SK-N-SH treated with all-trans-retinoic acid at 6 μM for 48 hours (cell line): ENCODE results near the gene IVNS1ABP.

Experiments used
- ATAC-seq: fragments of 200-7000 bp; cut with Tn5 transposase; 3 replicates; pipeline ENCODE4 v1.9.1; 2020; ENCODE audit warnings: mild to moderate bottlenecking, moderate library complexity
- BACH2 ChIP-seq: fragments of 250-450 bp; sonication (Bioruptor Pico); IDR thresholded peaks from 2 replicates; pipeline ENCODE4 v1.9.0; 2021; ENCODE audit warnings: mild to moderate bottlenecking, borderline replicate concordance
- CREB5 ChIP-seq: fragments of 250-450 bp; sonication (Bioruptor Pico); IDR thresholded peaks from 2 replicates; pipeline ENCODE4 v1.5.1; 2020; ENCODE audit warnings: low read depth, mild to moderate bottlenecking, moderate library complexity
- CSRNP3 ChIP-seq: fragments of 250-450 bp; sonication (Bioruptor Pico); IDR thresholded peaks from 2 replicates; pipeline ENCODE4 v1.5.1; 2021; ENCODE audit warnings: mild to moderate bottlenecking, moderate library complexity
- ESRRG ChIP-seq: fragments of 250-450 bp; sonication (Bioruptor Pico); IDR thresholded peaks from 2 replicates; pipeline ENCODE4 v1.6.1; 2021; ENCODE audit warnings: mild to moderate bottlenecking
- GLIS3 ChIP-seq: fragments of 250-450 bp; sonication (Bioruptor Pico); IDR thresholded peaks from 2 replicates; pipeline ENCODE4 v1.5.0; 2020; ENCODE audit warnings: mild to moderate bottlenecking, moderate library complexity
- ISL1 ChIP-seq: fragments of 250-450 bp; sonication (Bioruptor Pico); IDR thresholded peaks from 2 replicates; pipeline ENCODE4 v2.1.2; 2022; ENCODE audit warnings: mild to moderate bottlenecking, moderate library complexity
- OSR1 ChIP-seq: fragments of 250-450 bp; sonication (Bioruptor Pico); IDR thresholded peaks from 2 replicates; pipeline ENCODE4 v1.8.0; 2022; ENCODE audit warnings: moderate library complexity, mild to moderate bottlenecking, inconsistent platforms
- PATZ1 ChIP-seq: fragments of 250-450 bp; sonication (Bioruptor Pico); IDR thresholded peaks from 2 replicates; pipeline ENCODE4 v1.8.0; 2020; ENCODE audit warnings: mild to moderate bottlenecking, moderate library complexity, borderline replicate concordance
- POU6F1 ChIP-seq: fragments of 250-450 bp; sonication (Bioruptor Pico); IDR thresholded peaks from 2 replicates; pipeline ENCODE4 v1.8.0; 2021; ENCODE audit warnings: low read depth, mild to moderate bottlenecking, moderate library complexity, borderline replicate concordance
- RARB ChIP-seq: fragments of 250-450 bp; sonication (Bioruptor Pico); IDR thresholded peaks from 2 replicates; pipeline ENCODE4 v1.8.0; 2021; ENCODE audit warnings: mild to moderate bottlenecking, moderate library complexity
- SNAI2 ChIP-seq: fragments of 250-450 bp; sonication (Bioruptor Pico); IDR thresholded peaks from 2 replicates; pipeline ENCODE4 v1.5.0; 2020; ENCODE audit warnings: mild to moderate bottlenecking, moderate library complexity
- TCF4 ChIP-seq: fragments of 250-450 bp; sonication (Bioruptor Pico); IDR thresholded peaks from 2 replicates; pipeline ENCODE4 v1.8.0; 2021; ENCODE audit warnings: mild to moderate bottlenecking, moderate library complexity, borderline replicate concordance
- TOX ChIP-seq: fragments of 250-450 bp; sonication (Bioruptor Pico); IDR thresholded peaks from 2 replicates; pipeline ENCODE4 v1.8.0; 2021; ENCODE audit warnings: mild to moderate bottlenecking, moderate library complexity, borderline replicate concordance
- TSHZ2 ChIP-seq: fragments of 250-450 bp; sonication (Bioruptor Pico); IDR thresholded peaks from 2 replicates; pipeline ENCODE4 v1.5.0; 2020; ENCODE audit warnings: mild to moderate bottlenecking, moderate library complexity
- ZC3H10 ChIP-seq: fragments of 250-450 bp; sonication (Bioruptor Pico); IDR thresholded peaks from 2 replicates; pipeline ENCODE4 v1.5.1; 2021; ENCODE audit warnings: mild to moderate bottlenecking, moderate library complexity
- ZFP30 ChIP-seq: fragments of 450-650 bp; formaldehyde crosslinking; IDR thresholded peaks from 2 replicates; pipeline ENCODE4 v1.5.0; 2022; ENCODE audit warnings: mild to moderate bottlenecking, moderate library complexity
- ZNF565 ChIP-seq: fragments of 450-650 bp; formaldehyde crosslinking; conservative IDR thresholded peaks from 2 replicates; pipeline ENCODE4 v1.5.0; 2020; ENCODE audit warnings: low read depth, mild to moderate bottlenecking, moderate library complexity
- ZNF70 ChIP-seq: fragments of 450-650 bp; formaldehyde crosslinking; IDR thresholded peaks from 2 replicates; pipeline ENCODE4 v1.5.0; 2020; ENCODE audit warnings: mild to moderate bottlenecking, moderate library complexity
- ZNF8 ChIP-seq: fragments of 450-650 bp; formaldehyde crosslinking; IDR thresholded peaks from 2 replicates; pipeline ENCODE4 v1.5.0; 2020; ENCODE audit warnings: mild to moderate bottlenecking, moderate library complexity

Gene IVNS1ABP

GRCh38 chr1:185351734-185352466 lies 34.9 kb upstream of the IVNS1ABP start:
- ATAC-seq, result peak; percentile 18; the same call in 1 of the 3 replicates
- TF ChIP-seq ESRRG (no peak), ZNF565 (CRISPR knock-in tag) (no peak), ZNF8 (CRISPR knock-in tag) (no peak), OSR1 (CRISPR knock-in tag) (no peak), PATZ1 (CRISPR knock-in tag) (no peak), POU6F1 (no peak), BACH2 (CRISPR knock-in tag) (no peak), ZNF70 (CRISPR knock-in tag) (no peak)

GRCh38 chr1:185350027-185350442 lies 33.0 kb upstream of the IVNS1ABP start:
- ATAC-seq, result no peak
- no peak for TF ChIP-seq TSHZ2 (CRISPR knock-in tag)
- no peak for TF ChIP-seq ESRRG
- TF ChIP-seq RARB (CRISPR knock-in tag), result no peak
- no peak for TF ChIP-seq BACH2 (CRISPR knock-in tag)
- no peak for TF ChIP-seq TCF4 (CRISPR knock-in tag)
- TF ChIP-seq PATZ1 (CRISPR knock-in tag), result no peak
- no peak for TF ChIP-seq GLIS3
- TF ChIP-seq ISL1 (CRISPR knock-in tag), result no peak
- no peak for TF ChIP-seq ZNF70 (CRISPR knock-in tag)
- no peak for TF ChIP-seq ZNF8 (CRISPR knock-in tag)
- TF ChIP-seq, all 23 proteins: peak for 0

GRCh38 chr1:185349556-185349955 lies 32.5 kb upstream of the IVNS1ABP start:
- no peak for ATAC-seq
- TF ChIP-seq ZC3H10, result no peak
- TF ChIP-seq TSHZ2 (CRISPR knock-in tag), result no peak
- TF ChIP-seq GLIS3, result no peak
- no peak for TF ChIP-seq SNAI2 (CRISPR knock-in tag)

- ATAC-seq, result no peak
- TF ChIP-seq BACH2 (CRISPR knock-in tag) (no peak), TOX (CRISPR knock-in tag) (no peak), ISL1 (CRISPR knock-in tag) (no peak), OSR1 (CRISPR knock-in tag) (no peak), ZC3H10 (no peak), CREB5 (CRISPR knock-in tag) (no peak), CSRNP3 (CRISPR knock-in tag) (no peak), ZFP30 (CRISPR knock-in tag) (no peak), POU6F1 (no peak)
These were observed 31.9 kb upstream of the IVNS1ABP start for GRCh38 chr1:185348985-185349384.
